Activated naive CD8-positive, alpha-beta T cell treated with anti-CD3 and anti-CD28 coated beads, Interleukin-2, amount 10 ng/mL, durations not matched to agents 7 days and 5 days (primary cell): ENCODE data around the gene DRGX. TPM values are rescaled to one million over a fixed set of nuclear protein-coding genes. Genes with fewer than 3 reads are reported as not detected.

Experiments
- ATAC-seq: fragments of 150-1000 bp; cut with Tn5 transposase; one replicate; pipeline ENCODE4 v1.10.0; 2021; ENCODE audit warnings: low read depth, moderate library complexity
- POLR2A ChIA-PET: fragments of 350-600 bp; sonication (Branson Sonifier 250); formaldehyde crosslinking; loops from one replicate; lab custom pipeline; 2021; ENCODE audit warnings: antibody characterized with exemption; lab: Charles Lee
- DNase-seq: peaks from one replicate; pipeline ENCODE4 v3.0.0; 2021
- H3K27ac Mint-ChIP-seq: one replicate; pipeline ENCODE4 v1.8.0; 2022; ENCODE audit warnings: mild to moderate bottlenecking, mixed read lengths
- H3K27me3 Mint-ChIP-seq: one replicate; pipeline ENCODE4 v1.8.0; 2022; ENCODE audit warnings: mild to moderate bottlenecking, moderate library complexity, mixed read lengths
- H3K36me3 Mint-ChIP-seq: one replicate; pipeline ENCODE4 v1.8.0; 2021; ENCODE audit warnings: mild to moderate bottlenecking, mixed read lengths
- H3K4me1 Mint-ChIP-seq: one replicate; pipeline ENCODE4 v1.8.0; 2021; ENCODE audit warnings: mixed read lengths
- H3K4me3 Mint-ChIP-seq: one replicate; pipeline ENCODE4 v1.8.0; 2022; ENCODE audit warnings: mild to moderate bottlenecking, moderate library complexity, mixed read lengths
- H3K9me3 Mint-ChIP-seq: one replicate; pipeline ENCODE4 v1.8.0; 2021; ENCODE audit warnings: mixed read lengths
- total RNA-seq, 2 experiments: library from RNA; stranded (reverse); gene quantifications; one replicate each; pipeline ENCODE4 v1.2.3, GENCODE V29; 2021

The DRGX gene
- total RNA-seq, 2 experiments from 2014 or later: not detected

GRCh38 chr10:49367600-49367999 lies 28.3 kb downstream of the DRGX start:
- POLR2A ChIA-PET: no interaction called here
- Mint-ChIP-seq H3K9me3 (no peaks in the 10 kb centered on the region), H3K27ac (no peak overlapping the region), H3K27me3 (peaks cover 14% of the 10 kb centered on the region), H3K36me3 (no peaks in the 10 kb centered on the region), H3K4me3 (no peak overlapping the region), H3K4me1 (no peaks in the 10 kb centered on the region)
- DNase-seq: no peak
- no peak for ATAC-seq

GRCh38 chr10:49366460-49366859 lies 29.4 kb downstream of the DRGX start:
- ATAC-seq (no peak), DNase-seq (no peak)
- Mint-ChIP-seq H3K4me1 (no peaks in the 10 kb centered on the region), H3K27ac (no peak overlapping the region), H3K4me3 (no peak overlapping the region), H3K9me3 (no peaks in the 10 kb centered on the region), H3K36me3 (no peaks in the 10 kb centered on the region), H3K27me3 (peaks cover 10% of the 10 kb centered on the region)
- POLR2A ChIA-PET: no interaction called here

DNA sequence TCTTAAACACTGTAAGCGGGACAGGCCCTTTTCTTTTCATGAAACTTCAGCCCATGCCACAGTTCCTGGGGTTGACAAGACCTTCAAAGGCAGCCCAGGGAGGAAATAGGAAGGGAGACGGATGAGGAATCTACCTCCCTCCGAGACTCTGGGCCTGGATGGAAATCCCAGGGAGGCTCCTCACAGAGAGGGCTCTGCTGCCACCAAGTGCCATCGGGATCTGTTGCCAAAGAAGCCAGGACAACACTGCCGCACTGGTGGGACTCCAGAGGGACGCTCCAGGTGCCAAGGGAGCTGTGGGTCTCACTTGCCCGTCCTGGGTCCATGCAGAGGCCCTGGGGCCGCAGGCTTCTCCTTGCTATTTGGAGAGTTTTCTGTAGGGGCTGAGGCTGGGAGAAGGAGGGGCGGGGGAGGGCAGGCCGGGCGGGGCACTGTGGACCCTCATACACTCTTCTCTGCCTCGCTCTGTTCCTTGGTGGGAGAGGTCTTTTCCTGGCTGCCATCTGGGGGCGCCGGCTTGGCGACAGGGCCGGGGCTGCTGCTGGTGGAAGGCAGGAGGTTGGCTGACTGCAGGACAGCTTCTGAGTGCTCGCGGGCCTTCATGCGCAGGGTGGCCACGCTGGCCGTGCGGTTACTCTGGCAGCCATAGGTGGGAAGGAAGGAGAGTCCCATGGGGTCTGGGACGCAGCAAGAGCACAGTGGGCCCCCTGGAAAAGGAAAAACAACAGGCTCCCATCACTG lies 30.0 kb downstream of the DRGX start:
- POLR2A ChIA-PET: no interaction called here
- Mint-ChIP-seq H3K27ac (no peak overlapping the region), H3K4me1 (no peaks in the 10 kb centered on the region), H3K9me3 (no peaks in the 10 kb centered on the region), H3K36me3 (no peaks in the 10 kb centered on the region), H3K27me3 (peaks cover 10% of the 10 kb centered on the region), H3K4me3 (no peak overlapping the region)
- no peak for DNase-seq
- no peak for ATAC-seq

DNA sequence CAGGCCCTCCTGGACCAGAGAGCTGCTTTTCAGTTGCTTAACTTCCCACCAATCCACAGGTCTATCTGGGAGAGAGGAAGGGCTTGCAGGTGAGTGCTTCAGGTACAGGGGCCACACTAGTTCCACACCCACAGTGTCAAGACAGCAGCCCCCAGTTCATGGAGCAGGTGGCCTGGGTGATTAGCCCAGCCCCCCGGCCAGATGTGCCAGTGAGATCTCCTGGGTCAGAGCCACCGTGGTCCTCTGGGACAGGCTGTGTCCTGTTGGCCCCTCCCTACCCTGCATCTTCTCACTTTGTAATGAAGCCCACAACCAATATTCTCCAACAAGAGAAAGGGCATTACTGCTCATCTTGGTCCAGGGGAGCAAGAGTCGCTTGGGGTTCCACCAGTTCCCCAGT lies 30.6 kb downstream of the DRGX start:
- Mint-ChIP-seq H3K9me3 (no peaks in the 10 kb centered on the region), H3K27ac (no peak overlapping the region), H3K36me3 (no peaks in the 10 kb centered on the region), H3K4me1 (no peaks in the 10 kb centered on the region), H3K4me3 (no peak overlapping the region), H3K27me3 (peaks cover 5% of the 10 kb centered on the region)
- POLR2A ChIA-PET: no interaction called here
- no peak for ATAC-seq
- no peak for DNase-seq

GRCh38 chr10:49364747-49365146 lies 31.1 kb downstream of the DRGX start:
- H3K27me3 Mint-ChIP-seq: peaks cover 4% of the 10 kb centered on the region
- POLR2A ChIA-PET: no interaction called here
- no peak overlapping the region for H3K4me3 Mint-ChIP-seq
- H3K36me3 Mint-ChIP-seq: no peaks in the 10 kb centered on the region
- no peak for DNase-seq
- no peaks in the 10 kb centered on the region for H3K4me1 Mint-ChIP-seq
- H3K27ac Mint-ChIP-seq: no peak overlapping the region
- H3K9me3 Mint-ChIP-seq: no peaks in the 10 kb centered on the region
- no peak for ATAC-seq

- H3K27ac Mint-ChIP-seq: no peak overlapping the region
- no peak for ATAC-seq
- no peak overlapping the region for H3K4me3 Mint-ChIP-seq
- H3K4me1 Mint-ChIP-seq: no peaks in the 10 kb centered on the region
- peaks cover 4% of the 10 kb centered on the region for H3K27me3 Mint-ChIP-seq
- POLR2A ChIA-PET: no interaction called here
- DNase-seq: no peak
- no peaks in the 10 kb centered on the region for H3K36me3 Mint-ChIP-seq
- no peaks in the 10 kb centered on the region for H3K9me3 Mint-ChIP-seq
Measured at GRCh38 chr10:49364051-49364450, 31.8 kb downstream of the DRGX start.

DNA sequence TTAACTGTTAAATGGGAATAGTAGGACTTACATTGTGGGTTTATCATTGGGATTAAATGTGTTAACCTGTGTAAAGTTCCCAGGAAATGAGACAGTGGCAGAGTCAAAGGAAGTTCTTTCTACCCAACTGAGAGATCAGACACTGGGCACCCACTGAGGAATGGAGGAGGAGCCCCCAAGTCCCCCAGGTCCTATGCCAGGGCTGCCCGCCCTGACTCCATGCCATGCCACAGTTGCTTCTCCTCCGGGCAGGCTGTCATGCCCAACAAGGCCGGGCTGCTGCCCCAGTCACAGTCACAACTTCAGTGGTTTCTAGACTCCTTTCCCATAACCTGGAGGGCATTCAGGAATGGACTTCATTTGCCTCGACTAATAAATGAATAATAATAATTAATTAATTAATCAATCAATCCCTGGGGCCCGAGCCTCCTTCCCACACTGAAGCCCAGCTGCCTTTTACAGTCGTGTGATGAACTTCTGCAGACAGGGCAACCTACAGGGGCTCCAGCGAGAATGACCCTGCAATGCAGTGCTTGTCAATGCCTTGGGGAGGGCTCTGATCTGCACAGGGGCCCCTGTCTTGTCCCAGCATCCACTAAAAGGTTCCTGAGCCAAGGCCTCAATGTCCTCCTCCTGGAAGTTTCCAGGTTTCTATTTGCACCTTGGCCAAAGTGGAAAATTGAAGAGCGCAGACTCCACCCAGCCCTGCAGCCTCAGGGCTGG lies 32.4 kb downstream of the DRGX start:
- Mint-ChIP-seq H3K9me3 (no peaks in the 10 kb centered on the region), H3K27me3 (peaks cover 4% of the 10 kb centered on the region), H3K27ac (no peak overlapping the region), H3K36me3 (no peaks in the 10 kb centered on the region), H3K4me3 (no peak overlapping the region), H3K4me1 (no peaks in the 10 kb centered on the region)
- ATAC-seq (no peak), DNase-seq (no peak)
- POLR2A ChIA-PET: no interaction called here

DNA sequence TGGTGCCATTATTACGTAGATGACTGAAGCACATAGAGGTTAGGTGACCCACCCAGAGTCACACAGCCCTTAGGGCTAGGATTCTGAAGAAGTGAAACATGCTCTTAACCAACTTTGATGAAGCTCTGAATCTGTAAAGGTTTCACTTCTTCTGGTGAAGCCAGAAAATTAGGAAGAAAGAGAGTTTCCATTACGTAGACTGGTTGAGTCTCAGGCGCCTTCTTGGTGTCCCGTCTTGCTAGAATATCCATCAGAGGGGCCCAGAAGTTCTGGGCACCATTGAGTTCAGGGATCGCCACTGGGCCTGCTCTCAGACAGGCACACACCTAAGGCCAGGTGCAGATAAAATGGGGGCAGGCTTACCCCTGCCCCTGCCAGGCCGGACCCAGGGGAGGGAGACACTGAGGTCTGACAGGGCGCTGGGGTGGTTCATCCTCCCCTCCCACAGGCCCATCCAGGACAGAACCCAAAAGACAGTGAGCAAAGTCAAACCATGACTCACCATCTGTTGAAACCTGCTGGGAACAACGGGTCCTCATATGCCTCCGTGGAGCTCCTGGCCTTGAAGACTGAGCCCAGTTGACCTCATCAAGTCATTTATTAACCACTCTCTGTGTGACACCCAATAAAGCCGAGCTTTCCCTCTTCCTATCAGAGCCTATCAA lies 33.2 kb downstream of the DRGX start:
- Mint-ChIP-seq H3K27me3 (peaks cover 9% of the 10 kb centered on the region), H3K27ac (no peak overlapping the region), H3K36me3 (no peaks in the 10 kb centered on the region), H3K9me3 (no peaks in the 10 kb centered on the region), H3K4me1 (no peaks in the 10 kb centered on the region), H3K4me3 (no peak overlapping the region)
- DNase-seq: no peak
- ATAC-seq: no peak
- POLR2A ChIA-PET: no interaction called here

DNA sequence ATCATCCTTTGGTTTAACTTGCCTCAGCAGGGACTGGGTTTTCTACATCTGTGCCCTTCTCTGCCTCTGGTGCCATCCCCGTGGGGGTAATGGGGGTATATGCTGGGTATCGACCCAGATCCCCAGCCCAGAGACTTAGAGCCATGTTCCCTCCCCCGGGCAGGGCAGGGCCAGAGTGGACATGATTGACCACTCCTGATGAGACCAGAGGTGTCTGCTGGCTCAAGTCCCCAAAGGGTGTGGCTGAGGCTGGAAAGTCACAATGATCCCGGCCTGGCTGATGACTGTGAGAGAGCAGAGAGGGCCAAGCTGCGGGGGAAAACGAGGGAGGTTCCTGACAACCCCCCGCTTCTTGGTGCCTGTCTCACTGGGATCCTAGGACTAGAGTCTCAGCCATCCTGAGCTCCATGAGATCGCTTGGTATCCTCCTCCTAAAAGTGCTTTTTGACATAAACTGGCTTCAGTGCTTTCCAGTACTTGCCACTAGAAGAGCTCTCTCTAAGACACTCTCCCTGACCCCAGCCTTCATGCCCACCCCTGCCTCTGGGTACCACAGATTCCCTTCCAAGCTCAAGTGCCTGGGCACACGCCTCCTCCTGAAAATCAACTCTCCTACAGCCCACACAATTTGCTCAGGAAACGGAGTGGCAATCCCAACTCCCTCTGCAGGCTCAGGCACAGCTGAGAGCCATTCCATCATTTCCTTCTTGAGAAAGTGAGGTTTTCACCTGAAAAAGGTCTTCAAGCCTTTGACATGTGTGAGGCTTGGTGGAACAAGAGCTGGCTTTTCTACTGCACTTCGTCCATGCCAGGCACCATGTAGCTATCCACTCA lies 33.9 kb downstream of the DRGX start:
- ATAC-seq (no peak), DNase-seq (no peak)
- Mint-ChIP-seq H3K36me3 (no peaks in the 10 kb centered on the region), H3K4me1 (peaks cover under 1% of the 10 kb centered on the region), H3K9me3 (peaks cover 2% of the 10 kb centered on the region), H3K27me3 (peaks cover 14% of the 10 kb centered on the region), H3K4me3 (no peak overlapping the region), H3K27ac (no peak overlapping the region)
- POLR2A ChIA-PET: no interaction called here

DNA sequence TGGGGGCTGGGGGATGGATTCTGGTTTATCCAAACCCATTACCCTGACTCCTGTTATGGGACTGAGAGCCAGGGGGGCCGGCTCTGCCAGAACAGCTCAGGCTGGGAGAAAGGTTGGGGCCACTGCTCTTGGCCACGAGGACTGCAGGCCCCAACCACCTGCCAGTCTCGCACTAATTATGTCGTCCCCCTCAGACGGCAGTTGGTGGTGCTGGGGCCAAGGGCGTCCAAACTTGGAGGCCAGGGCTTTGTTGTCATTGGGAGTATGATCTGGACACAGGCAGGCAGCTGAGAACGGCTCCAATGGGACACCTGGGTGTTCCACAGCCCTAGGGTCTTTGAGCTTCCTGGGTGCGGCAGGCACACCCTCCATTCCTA lies 34.7 kb downstream of the DRGX start:
- H3K36me3 Mint-ChIP-seq: no peaks in the 10 kb centered on the region
- no peak for DNase-seq
- H3K27me3 Mint-ChIP-seq: peaks cover 14% of the 10 kb centered on the region
- H3K27ac Mint-ChIP-seq: no peak overlapping the region
- peaks cover 4% of the 10 kb centered on the region for H3K4me1 Mint-ChIP-seq
- POLR2A ChIA-PET: no interaction called here
- H3K4me3 Mint-ChIP-seq: no peak overlapping the region
- no peak for ATAC-seq
- H3K9me3 Mint-ChIP-seq: peaks cover 2% of the 10 kb centered on the region

- ATAC-seq: no peak
- no peaks in the 10 kb centered on the region for H3K36me3 Mint-ChIP-seq
- no peak overlapping the region for H3K4me3 Mint-ChIP-seq
- H3K9me3 Mint-ChIP-seq: peaks cover 2% of the 10 kb centered on the region
- peaks cover 17% of the 10 kb centered on the region for H3K27me3 Mint-ChIP-seq
- peaks cover 4% of the 10 kb centered on the region for H3K4me1 Mint-ChIP-seq
- POLR2A ChIA-PET: no interaction called here
- no peak overlapping the region for H3K27ac Mint-ChIP-seq
- DNase-seq: no peak
Measured at GRCh38 chr10:49360271-49361177, 35.4 kb downstream of the DRGX start.

DNA sequence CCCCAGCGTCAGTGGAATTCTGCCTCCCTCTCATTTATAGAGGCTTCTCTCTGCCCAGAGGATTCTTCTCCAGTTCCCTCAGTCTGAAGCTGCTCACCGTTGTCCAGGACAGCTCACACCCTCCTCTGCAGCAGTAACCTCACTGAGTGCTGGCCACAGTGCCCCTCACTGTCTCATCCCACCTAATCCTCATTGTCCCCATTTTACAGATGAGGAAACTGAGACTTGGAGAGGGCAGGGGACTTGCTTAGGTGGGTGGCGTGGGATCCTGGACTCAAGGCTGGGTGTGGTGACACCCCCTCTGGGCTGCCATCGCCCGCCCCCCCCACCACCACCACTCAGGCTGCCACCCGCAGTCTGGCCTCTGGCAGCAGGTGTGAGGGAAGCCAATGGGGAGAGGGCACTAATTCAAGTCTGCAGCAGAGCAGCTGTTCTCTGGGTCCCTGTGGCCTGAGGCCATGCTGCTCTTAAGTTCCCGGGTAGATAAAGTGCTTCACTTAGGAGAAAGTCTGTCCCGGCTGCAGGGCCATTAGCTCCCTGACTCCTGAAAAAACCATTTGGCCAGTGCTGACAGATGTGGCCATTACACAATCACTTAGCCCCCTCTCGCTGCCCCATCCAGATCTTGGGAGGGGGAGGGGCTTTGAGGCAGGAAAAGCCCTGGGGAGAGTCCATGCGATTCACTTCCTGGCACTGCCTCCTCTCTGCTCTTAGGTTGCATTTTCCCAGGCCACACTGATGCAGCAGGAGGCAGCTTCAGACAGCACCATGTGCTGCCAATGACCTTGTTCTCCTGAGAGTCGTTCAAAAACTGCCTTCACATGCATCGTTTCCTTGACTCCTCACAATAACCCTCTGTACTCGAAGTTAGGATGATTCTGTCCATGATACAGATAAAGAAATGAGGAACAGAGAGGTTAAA lies 36.3 kb downstream of the DRGX start:
- no peak overlapping the region for H3K27ac Mint-ChIP-seq
- no peaks in the 10 kb centered on the region for H3K36me3 Mint-ChIP-seq
- peaks cover 17% of the 10 kb centered on the region for H3K27me3 Mint-ChIP-seq
- ATAC-seq: no peak
- H3K4me1 Mint-ChIP-seq: peaks cover 4% of the 10 kb centered on the region
- H3K4me3 Mint-ChIP-seq: no peak overlapping the region
- POLR2A ChIA-PET: no interaction called here
- DNase-seq: no peak
- H3K9me3 Mint-ChIP-seq: peaks cover 2% of the 10 kb centered on the region
